Right renal cortex interstitium (tissue), 3 donors: ENCODE results near the gene ARSB. TPM values are rescaled to one million over a fixed set of nuclear protein-coding genes. Genes with fewer than 3 reads are reported as not detected.
"Not testable (repeated sequence)": the region's sequence is repeated elsewhere in the genome, so short reads cannot be mapped to it uniquely, and the experiment has no call there.

Experiments used
- DNase-seq, 3 donors: peaks; one replicate each; pipeline ENCODE4 v3.0.0-alpha.2; 2013; ENCODE audit warnings: low read depth in 3 of 3, low spot score in 2 of 3
- polyA plus RNA-seq, 3 donors: library from polyadenylated mRNA; unstranded; fragments of 120-200 nt; gene quantifications; one replicate each; pipeline ENCODE4 v1.2.1, GENCODE V29; 2013; ENCODE audit not compliant: insufficient read length in 3 of 3

The ARSB gene
- polyA plus RNA-seq, 3 donors = 18.2 to 22.1 (median 21.4) TPM

DNA sequence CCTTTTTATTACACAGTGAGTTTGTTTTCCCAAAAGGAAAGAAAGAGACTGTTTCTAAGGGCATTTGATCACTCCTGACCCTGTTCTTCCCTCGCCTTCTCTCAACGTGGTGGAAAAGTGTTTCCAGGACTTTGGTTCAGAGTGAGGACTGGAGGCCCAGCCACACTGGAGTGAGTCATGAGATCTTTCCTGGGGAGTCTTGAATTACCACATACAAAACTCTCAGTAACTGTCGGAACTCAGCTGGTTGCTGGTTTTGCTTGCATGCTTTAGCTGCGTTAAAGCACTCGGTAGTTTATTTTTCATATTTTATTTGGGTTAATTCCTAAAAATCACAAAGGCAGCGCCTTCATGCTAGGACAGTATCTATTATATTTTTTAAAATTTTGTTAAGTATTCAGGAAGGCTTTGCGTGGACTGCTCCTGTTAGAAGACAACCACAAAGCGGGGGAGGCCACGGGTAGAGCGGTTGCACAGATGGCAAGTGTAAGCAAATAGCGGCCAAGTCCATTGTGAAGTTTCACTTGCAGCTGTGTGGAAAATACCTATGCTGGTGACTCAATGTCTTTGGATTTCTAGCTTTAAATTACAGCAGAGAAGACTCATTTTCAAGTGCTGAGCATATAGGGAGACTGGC, 77.7 kb downstream of the ARSB start:
- DNase-seq = no peak

DNA sequence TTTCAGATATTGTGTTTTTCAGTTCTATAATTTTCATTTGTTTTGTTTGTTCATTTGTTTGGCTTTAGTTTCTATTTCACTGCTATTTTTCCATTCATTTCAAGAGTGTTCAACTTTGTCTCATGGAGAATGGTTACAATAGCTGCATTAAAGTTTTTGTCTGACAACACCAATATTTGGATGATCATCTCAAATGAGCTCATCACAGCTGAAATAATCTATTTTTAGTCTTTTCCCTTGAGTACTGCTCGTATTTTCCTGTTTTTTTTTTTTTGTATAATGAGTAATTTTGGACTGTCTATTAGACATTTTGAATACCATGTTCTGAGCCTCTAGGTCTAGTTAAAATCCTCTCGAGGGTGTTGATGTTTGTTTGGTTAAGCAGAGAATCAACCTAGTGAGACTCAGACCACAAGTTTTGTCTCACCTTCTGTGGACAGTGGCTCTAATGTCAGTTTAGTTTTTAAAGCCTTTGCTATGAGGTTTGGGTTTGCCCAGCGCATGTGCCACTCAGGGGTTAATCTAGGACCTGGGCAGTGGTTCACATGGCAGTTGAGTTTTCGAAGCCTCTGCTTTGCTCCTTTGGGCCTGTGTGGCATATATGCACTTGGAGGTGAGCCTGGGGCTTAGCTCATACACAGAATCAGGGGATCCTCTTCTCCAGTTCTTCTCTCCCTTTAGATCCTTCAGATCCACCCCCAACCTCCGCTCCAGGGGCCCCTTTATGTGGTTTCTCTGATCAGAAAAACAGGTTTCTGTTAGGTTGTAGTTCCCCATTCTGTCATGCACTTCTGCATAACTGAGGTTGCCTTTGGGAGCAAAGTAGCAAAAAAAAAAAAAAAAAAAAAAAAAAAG, 79.8 kb downstream of the ARSB start:
- no peak for DNase-seq

DNA sequence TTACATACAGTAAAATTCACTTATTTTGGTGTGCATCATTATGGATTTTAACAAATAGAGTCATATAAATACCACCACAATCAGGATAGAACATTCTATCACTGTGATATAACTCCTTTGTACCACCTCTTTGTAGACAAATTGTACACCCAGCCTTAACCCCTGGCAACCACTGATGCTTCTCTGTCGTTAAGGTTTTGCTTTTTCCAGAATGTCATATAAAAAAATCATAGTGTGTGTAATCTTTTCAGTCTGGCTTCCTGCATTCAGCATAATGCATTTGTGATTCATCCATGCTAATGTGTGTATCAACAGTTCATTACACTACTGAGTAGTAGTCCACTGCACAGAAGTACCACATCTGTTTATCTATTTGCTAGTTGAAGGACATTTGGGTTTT, 81.2 kb downstream of the ARSB start:
- DNase-seq = no peak

DNA sequence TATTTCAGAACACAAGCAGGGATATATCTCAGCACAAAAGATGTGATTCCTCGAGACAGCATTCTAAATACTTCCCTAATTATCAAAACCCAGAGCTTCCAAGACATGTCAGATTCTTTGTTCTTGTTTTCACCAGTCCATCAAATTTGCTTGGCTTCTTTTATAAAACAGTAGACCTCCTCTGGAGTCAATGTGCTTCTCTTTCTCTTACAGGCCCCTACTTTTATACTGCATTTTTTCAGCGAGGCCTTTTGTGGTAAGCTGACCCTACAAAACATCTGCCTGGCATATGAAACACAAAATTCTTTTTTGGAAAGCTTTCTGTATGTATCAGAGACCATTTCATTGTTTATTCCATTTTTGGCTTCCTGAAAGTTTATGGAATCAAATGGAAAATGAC, 81.8 kb downstream of the ARSB start:
- no peak for DNase-seq

DNA sequence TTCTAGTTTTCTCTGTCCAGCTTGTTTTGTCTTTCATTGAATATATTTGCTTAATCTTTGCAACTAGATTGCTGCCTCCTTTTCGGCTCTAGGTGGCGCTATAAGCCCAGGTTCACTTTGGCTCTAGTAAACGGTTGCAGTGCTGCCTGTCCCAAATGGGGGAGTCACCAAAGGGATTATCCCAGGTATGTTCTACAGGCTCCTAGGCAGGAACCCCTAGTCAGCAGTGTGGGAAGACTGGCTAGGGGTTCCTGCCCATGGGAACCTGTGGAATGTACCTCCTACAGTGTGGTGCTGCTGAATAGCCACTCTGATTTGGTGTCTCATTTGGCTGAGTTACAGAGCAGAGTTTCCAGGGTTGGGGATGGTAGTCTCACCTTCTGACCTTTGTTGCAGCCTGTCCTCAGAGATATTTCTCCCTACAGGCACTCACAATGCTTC, 85.2 kb downstream of the ARSB start:
- DNase-seq = no peak

DNA sequence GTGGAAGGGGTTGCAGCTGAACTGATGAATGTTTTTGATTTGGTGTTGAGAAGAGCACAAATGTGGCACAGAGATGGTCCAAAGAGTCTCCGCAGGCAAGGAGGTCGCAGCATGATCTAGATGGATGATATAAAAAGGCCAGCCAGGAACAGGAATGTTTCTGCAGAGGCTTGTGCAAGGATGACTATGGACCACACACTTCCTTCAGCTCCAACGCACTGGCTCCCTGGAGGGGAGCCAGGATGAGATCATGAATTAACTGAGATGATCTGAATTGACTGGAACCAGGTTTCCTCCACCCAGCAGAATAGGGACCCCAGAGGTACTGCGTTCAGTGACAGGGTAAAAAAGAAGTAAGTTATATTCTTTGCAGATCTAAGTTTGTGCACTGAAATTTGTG, 89.0 kb downstream of the ARSB start:
- no peak for DNase-seq

DNA sequence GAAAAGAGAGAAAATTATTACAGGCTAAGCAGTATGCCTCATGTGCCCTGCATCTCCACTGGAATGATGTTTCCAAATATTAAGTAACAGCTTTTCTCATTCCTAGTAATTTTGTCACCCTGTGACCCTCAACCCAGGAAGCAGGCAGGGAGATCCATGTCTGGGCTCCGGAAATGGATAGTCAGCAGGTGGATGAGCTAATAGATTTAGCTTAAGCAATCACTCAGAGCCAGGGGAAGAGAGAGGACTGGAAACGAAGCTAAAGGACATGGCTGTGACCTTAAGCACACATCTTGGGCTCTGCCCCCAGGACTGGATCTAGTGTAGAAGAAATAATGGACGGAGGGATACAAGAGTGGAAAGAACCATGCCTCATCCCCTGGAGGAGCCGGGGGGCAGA, 89.5 kb downstream of the ARSB start:
- no peak for DNase-seq

DNA sequence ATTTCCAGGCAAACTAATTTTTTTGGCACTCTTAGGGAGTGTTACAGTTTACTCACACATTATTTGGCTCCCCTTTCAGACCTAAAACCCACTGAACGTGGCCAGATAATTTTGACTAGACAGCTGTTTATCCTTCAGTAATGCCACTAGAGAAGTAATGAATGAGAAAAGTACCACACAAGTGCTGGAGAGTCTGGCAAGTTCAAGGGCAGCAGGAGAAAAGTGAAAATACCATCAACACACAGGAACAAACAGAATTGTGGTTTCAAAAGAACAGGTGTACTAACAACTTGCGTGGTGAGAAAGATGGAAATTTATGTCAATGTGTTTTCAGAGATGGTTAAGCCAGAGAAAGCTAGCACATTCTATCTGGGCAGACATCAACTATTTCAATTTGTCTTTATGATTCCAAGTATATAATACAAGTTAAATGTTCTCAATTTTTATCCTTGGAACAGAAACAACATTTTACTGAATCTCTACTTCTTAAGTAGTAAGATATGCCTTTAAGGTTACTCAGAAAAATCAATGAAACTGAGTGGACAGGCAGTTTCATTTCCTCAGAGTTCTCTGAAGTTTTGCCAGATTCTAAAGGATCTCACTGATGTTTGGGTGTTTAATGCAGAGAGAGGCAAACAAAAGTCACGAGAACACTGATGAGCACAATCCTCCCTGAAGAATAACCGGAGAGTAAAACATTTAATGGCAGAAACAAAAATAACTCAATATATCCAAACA, 91.0 kb downstream of the ARSB start:
- DNase-seq = no peak

DNA sequence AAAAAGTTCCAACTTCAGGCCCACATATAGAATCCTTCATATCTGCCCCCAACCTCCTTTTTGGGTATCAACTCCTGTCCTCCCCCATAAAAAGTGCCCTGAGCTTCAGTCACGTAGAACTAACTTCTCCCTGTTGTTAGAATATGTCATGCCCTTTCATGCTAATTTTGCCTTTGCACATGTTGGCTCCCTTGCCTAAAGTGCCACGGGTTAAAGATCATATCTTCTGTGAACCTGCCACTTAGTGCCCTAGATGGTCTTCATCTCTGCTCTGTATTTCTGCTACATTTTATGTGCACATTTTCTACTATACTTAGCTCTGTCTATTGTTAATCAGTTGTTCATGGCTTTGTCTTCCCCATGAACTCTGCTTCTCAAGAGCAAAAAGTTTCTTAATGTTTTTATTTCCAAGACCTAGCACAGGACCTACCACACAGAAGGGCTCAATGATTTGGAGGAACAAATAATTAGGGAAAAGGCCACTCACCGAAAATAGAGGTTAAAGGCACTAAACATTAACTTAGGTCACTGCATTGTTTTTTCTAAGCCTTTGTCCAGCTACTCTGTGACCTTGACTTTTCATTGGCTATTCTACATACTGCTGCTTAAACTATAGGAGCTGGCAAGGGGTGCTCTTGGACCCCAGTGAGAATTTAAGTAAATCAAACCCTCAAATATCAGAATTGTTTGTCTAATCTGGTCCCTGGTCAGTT, 94.3 kb downstream of the ARSB start:
- DNase-seq = no peak

DNA sequence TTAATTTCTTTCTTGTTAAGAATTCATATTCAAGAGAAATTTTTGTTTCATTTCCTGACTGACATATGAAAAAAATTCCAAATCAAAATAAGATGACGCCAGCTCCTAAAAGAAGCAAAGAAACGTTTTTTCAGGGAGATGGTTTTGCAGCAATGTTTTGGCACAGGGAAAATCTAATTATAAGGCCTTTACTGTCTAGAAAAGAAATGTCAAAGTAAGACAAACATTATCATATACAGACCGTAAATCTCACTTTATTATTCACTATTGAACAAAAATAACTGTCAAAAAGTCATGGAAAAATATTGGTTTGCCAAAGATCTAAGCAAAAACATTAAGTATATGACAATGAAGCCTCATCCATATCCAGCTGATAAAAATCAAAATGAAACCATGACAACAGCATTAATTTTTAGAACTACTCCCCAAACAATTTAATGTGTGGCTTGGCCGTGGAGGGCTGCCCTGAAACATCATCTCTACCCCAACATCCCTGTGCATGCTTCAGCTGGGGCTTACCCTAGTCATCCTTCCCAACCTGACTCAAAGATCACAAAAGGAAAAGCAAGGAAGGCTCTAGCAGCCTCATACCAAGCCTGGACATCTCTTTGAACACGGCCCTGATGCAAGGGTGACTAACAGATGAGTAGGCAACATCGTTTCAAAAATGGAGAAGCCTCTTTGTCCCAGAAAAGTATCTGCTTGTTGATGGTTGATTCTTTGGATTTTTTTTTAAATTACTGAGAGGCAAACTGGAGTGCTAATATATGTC, 95.6 kb downstream of the ARSB start:
- DNase-seq = no peak

DNA sequence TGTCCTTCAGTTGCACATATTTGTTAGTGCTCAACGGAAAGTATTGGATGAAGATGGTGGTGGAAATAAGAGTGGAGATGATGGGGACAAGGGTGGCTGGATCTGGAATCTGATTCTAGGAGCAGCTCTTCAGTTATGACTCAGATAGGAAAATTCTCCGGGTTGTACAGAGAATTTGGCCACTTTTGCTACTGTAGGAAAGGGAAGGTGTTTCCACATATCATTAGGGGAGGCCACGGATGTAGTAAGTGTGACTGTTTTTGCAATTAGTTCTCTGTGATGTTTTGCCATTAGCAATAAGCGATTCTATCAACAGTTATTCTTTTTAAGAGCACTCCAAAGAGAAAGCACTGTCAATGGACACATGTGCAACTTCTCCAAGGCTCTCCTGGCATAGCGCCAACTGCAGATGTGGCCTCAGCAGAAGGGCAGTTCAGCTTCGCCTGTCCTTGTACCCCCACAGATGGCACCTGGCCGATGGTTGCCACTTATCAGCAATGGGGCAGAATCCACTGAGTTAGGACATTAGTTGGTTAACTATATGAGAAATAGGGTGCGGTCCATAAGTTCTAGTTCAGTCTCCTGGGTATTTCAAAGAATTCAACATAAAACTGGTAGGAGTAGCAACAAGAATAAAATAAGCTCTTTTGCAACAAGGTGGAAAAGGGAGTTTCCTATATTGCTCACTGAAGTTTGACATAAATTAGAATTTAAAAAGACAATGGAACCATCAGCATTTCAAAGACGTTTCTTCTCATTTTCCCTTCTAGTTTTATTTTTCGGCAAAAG, 96.3 kb downstream of the ARSB start:
- no peak for DNase-seq

DNA sequence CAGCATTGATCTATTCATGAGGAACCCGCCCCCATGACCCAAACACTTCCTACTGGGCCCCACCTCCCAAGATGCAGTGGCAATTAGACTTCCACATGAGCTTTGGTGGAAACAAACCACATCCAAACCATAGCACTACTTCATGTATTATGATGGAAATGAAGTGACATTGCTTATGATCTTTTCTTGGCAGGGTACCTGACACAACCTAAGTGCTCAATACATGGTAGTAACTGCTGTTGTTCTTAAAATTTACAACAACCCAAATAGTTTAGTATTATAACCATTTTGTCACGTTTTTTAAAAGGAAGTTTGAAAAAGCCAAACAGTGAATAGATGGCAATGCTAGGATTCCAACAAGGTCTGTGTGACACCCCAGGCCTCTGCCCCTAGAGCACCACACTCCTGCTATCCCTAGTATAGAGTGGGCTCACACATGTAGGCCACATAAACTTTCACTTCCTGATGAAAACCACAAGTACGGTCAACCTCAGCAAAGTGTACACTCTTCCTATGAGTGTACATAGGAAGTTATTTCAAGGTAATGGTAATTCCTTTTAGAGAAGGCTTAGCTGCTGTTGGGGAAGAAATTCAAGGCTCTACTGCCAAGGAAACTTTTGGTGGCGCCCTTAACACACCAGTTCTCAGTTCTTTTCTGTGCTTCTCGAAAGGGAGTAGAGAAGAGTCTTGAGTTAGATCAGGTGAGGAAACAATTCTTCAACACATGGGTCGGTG, 97.6 kb downstream of the ARSB start:
- no peak for DNase-seq

DNA sequence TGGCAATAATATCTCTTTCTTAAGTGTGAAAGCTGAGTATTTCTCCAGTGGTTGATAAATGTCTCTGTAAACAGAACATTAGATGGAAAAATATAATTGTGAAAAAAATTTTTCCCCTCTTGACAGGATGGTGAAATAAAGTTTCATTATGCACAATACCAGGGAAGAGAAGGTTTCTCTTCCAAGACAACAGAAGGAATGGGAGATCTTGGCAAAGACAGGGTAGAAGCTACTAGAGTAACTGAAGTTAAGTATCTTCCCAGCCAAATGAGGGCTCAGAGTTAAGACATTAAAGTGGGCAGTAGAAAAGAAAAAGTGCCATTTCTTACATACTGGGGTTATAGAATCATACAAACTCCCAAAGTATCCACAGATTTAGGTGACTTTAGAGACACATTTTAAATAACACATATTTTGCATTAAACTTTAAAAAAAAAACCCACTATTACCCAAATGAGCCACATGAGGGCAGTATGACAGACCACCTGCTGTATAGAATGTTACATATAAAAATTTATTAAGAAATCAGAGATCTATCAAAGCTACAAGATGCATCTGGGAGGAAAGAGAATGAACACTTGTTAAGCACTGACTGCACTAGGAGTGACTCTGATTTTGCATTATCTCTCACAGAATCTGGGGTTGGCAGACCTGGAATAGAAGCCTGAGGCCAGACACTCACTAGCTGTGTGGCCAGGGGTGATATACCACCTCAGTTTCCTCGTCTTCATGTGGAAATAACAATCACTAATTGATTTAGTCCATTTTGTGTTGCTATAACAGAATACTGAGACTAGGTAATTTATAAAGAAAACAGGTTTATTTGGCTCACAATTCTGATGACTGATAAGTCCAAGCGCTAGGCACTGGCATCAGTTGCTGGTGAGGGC, 98.5 kb downstream of the ARSB start:
- DNase-seq = no peak

DNA sequence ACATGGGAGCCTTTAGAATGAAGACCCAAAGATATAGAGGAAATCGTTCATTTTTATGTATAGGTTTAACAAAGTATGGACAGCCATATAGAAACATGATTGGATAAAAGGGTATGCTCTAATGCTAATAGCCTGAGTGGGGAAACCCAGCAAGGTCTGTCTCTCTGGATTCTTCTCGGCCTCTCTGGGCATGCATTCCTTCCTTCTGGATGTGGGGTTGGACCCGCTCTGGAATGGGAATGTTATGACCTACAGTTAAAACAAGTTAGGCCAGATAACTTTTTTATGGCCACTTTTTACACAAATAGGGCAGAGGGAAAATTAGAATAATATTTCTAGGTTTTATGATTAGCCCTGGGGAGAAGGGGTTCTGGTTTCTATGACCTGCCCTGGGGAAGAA, 103.2 kb downstream of the ARSB start:
- no peak for DNase-seq

DNA sequence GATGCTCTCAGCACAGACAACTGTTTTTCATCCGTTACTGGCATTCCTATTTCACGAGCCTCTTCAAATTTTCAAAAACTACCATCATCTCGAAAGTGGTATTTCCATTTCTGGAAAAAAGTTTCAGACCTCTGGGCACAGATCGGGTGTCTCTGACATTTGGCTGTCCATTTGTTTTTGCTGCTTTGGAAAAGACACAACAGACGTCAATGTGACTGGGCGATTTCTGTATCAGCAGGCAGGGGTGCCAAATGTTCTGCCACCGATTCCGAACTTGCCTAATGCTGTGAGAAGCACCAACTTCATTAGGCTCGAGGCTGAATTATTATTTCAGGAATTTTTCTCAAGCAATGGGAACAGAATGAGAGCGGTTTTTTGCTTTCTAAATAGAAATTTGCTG, 105.6 kb downstream of the ARSB start:
- DNase-seq = no peak

DNA sequence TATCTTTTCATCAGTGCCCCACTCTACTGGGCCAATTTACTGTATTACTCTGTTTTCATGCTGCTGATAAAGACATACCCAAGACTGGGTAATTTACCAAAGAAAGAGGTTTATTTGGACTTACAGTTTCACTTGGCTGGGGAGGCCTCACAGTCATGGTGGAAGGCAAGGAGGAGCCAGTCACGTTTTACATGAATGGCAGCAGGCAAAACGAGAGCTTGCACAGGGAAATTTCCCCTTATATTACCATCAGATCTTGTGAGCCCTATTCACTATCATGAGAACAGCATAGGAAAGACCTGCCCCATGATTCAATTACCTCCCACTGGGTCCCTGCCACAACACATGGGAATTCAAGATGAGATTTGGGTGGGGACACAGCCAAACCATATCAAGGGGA, 119.0 kb downstream of the ARSB start:
- not testable (repeated sequence) for DNase-seq

DNA sequence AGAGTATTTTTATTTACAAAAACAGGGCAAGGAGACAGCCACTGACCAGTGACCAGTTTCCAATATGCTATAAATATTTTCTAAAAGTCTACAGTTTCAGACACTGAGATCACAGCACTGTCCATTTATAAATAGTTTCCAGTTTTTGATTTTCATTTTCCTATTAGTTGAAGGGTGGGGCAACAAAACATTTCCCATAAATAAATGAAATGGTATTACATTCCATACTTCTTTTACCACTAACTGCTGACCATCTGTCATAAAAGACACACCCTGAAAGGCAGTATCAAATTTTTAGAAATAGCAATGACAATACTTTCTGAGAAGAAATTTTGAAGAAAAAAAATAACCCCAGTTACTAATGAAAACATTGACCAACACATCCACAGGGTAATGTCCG, 126.7 kb downstream of the ARSB start:
- DNase-seq = no peak

DNA sequence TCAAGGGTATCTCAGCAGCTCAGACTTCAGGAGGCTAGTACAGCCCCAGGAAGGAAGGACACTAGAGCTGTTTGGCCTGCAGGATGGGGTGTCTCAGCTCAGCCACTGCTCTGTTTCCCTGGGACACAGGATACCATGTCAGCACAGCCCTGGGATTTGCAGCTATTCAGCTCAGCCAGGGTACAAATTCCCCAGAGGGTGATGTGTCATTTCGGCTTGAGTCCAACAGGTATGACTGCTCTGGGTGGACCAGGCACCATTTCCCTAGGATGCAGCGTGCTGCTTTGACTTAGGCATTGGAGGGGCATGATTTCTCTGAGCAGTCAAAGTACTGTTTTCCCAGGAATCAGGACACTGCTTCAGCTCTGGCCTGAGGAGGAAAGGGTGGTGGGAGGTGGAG, 130.1 kb downstream of the ARSB start:
- no peak for DNase-seq
